GM23338 (cell line): ENCODE data around the gene MLKL.

Source experiments
- CREB1 ChIP-seq: fragments of 250-450 bp; sonication (Bioruptor Pico); IDR thresholded peaks from 2 replicates; pipeline ENCODE4 v1.5.0; 2020; ENCODE audit warnings: low read depth, mild to moderate bottlenecking, moderate library complexity
- EZH2 ChIP-seq: fragments of 200-600 bp; sonication (generic); IDR thresholded peaks from one replicate; pipeline ENCODE4 v1.8.0; 2017; ENCODE audit warnings: antibody characterized with exemption, mild to moderate bottlenecking, low read depth; ENCODE audit not compliant: unreplicated experiment
- EZH2phosphoT487 ChIP-seq: fragments of 200-600 bp; sonication (generic); IDR thresholded peaks from one replicate; pipeline ENCODE4 v1.8.1; 2018; ENCODE audit warnings: antibody characterized with exemption; ENCODE audit not compliant: unreplicated experiment
- JUNB ChIP-seq: IDR thresholded peaks from one replicate; pipeline ENCODE4 v1.6.1; 2016; ENCODE audit warnings: antibody characterized with exemption; ENCODE audit not compliant: unreplicated experiment
- NANOG ChIP-seq: IDR thresholded peaks from 2 replicates; pipeline ENCODE4 v1.6.1; 2016; ENCODE audit warnings: antibody characterized with exemption, borderline replicate concordance
- POLR2AphosphoS5 ChIP-seq: IDR thresholded peaks from 2 replicates; pipeline ENCODE4 v1.6.1; 2016; ENCODE audit warnings: antibody characterized with exemption, low read depth
- ZNF114 ChIP-seq: fragments of 250-450 bp; sonication (Bioruptor Pico); IDR thresholded peaks from 2 replicates; pipeline ENCODE4 v1.5.0; 2020; ENCODE audit warnings: mild to moderate bottlenecking, moderate library complexity
- ZNF331 ChIP-seq: fragments of 250-450 bp; sonication (Bioruptor Pico); IDR thresholded peaks from 2 replicates; pipeline ENCODE4 v1.5.0; 2020; ENCODE audit warnings: low read depth, mild to moderate bottlenecking, moderate library complexity
- TF ChIP-seq, protein P1 (sequence below), 2 experiments: fragments of 200-600 bp in 1 of 2; sonication (generic) in 1 of 2; conservative IDR thresholded peaks; 2 replicates each; pipeline versions ENCODE4 v1.5.1 to v1.6.1; 2016 to 2017; ENCODE audit warnings: antibody characterized with exemption in 2 of 2, low read depth in 2 of 2, mild to moderate bottlenecking in 2 of 2, moderate library complexity in 1 of 2
- TF ChIP-seq, protein P2 (sequence below): IDR thresholded peaks from one replicate; pipeline ENCODE4 v1.6.1; 2018; ENCODE audit warnings: antibody characterized with exemption; ENCODE audit not compliant: unreplicated experiment

DNA sequence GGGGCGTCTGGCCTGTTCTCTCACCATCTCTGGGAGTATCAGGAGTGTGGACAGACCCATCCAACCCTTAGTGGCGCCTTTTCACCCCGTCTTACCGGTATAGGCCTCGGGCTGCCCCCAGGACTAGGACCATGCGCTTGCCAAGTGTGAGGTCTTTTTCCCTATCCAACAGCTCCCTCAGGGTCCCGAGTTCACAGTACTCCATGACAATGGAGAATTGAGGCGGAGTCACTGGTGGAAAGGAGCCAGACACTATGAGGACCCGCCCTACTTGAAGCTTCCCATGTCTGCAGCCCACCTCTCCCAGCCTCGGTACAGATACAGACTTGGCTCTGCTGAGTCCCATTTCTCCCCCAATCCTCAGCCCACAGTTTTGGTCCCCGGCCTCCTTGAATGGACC is 18.1 kb downstream of the MLKL start:
- TF ChIP-seq, protein P1, sequence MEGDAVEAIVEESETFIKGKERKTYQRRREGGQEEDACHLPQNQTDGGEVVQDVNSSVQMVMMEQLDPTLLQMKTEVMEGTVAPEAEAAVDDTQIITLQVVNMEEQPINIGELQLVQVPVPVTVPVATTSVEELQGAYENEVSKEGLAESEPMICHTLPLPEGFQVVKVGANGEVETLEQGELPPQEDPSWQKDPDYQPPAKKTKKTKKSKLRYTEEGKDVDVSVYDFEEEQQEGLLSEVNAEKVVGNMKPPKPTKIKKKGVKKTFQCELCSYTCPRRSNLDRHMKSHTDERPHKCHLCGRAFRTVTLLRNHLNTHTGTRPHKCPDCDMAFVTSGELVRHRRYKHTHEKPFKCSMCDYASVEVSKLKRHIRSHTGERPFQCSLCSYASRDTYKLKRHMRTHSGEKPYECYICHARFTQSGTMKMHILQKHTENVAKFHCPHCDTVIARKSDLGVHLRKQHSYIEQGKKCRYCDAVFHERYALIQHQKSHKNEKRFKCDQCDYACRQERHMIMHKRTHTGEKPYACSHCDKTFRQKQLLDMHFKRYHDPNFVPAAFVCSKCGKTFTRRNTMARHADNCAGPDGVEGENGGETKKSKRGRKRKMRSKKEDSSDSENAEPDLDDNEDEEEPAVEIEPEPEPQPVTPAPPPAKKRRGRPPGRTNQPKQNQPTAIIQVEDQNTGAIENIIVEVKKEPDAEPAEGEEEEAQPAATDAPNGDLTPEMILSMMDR (conservative IDR thresholded peaks at IDR 0.05; ENCODE audit: low read depth in 2 of 2) = no peak
- TF ChIP-seq EZH2phosphoT487 (no peak), EZH2 (no peak), POLR2AphosphoS5 (no peak), CREB1 (CRISPR knock-in tag) (no peak), NANOG (no peak), ZNF114 (CRISPR knock-in tag) (no peak), JUNB (no peak), ZNF331 (no peak)
- TF ChIP-seq, protein P2, sequence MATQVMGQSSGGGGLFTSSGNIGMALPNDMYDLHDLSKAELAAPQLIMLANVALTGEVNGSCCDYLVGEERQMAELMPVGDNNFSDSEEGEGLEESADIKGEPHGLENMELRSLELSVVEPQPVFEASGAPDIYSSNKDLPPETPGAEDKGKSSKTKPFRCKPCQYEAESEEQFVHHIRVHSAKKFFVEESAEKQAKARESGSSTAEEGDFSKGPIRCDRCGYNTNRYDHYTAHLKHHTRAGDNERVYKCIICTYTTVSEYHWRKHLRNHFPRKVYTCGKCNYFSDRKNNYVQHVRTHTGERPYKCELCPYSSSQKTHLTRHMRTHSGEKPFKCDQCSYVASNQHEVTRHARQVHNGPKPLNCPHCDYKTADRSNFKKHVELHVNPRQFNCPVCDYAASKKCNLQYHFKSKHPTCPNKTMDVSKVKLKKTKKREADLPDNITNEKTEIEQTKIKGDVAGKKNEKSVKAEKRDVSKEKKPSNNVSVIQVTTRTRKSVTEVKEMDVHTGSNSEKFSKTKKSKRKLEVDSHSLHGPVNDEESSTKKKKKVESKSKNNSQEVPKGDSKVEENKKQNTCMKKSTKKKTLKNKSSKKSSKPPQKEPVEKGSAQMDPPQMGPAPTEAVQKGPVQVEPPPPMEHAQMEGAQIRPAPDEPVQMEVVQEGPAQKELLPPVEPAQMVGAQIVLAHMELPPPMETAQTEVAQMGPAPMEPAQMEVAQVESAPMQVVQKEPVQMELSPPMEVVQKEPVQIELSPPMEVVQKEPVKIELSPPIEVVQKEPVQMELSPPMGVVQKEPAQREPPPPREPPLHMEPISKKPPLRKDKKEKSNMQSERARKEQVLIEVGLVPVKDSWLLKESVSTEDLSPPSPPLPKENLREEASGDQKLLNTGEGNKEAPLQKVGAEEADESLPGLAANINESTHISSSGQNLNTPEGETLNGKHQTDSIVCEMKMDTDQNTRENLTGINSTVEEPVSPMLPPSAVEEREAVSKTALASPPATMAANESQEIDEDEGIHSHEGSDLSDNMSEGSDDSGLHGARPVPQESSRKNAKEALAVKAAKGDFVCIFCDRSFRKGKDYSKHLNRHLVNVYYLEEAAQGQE = no peak
